CD4-positive, alpha-beta T cell treated with Interleukin-21 for 1 hour (primary cell): ENCODE measurements around the gene PDE6A.
"Not testable (repeated sequence)": the region's sequence is repeated elsewhere in the genome, so short reads cannot be mapped to it uniquely, and the experiment has no call there.

Experiments used
- DNase-seq: peaks from one replicate; pipeline ENCODE4 v3.0.0-alpha.2; 2020

The PDE6A gene

GRCh38 chr5:149858481-149858880 lies 86.1 kb downstream of the PDE6A start:
- not testable (repeated sequence) for DNase-seq

- no peak for DNase-seq
Observed at GRCh38 chr5:149857499-149857898, 87.1 kb downstream of the PDE6A start.

GRCh38 chr5:149855366-149855765 lies 89.2 kb downstream of the PDE6A start:
- DNase-seq: no peak

GRCh38 chr5:149854866-149855265 lies 89.7 kb downstream of the PDE6A start:
- DNase-seq: no peak

GRCh38 chr5:149853701-149854100 lies 90.9 kb downstream of the PDE6A start:
- no peak for DNase-seq

- DNase-seq: no peak
Observed at GRCh38 chr5:149853331-149853648, 91.3 kb downstream of the PDE6A start.

- DNase-seq: peak; percentile 38
Observed at GRCh38 chr5:149852641-149853330, 91.8 kb downstream of the PDE6A start.

GRCh38 chr5:149851211-149851610 lies 93.4 kb downstream of the PDE6A start:
- no peak for DNase-seq

GRCh38 chr5:149849966-149850910 lies 94.4 kb downstream of the PDE6A start:
- DNase-seq: no peak

GRCh38 chr5:149849280-149849965 lies 95.2 kb downstream of the PDE6A start:
- no peak for DNase-seq

- no peak for DNase-seq
Observed at GRCh38 chr5:149847611-149848010, 97.0 kb downstream of the PDE6A start.

GRCh38 chr5:149846021-149846420 lies 98.6 kb downstream of the PDE6A start:
- DNase-seq: no peak

- DNase-seq: no peak
Observed at GRCh38 chr5:149845601-149846000, 99.0 kb downstream of the PDE6A start.

- DNase-seq: no peak
Observed at GRCh38 chr5:149841851-149842793, 102.5 kb downstream of the PDE6A start.

- no peak for DNase-seq
Observed at GRCh38 chr5:149840226-149840825, 104.3 kb downstream of the PDE6A start.

- no peak for DNase-seq
Observed at GRCh38 chr5:149839761-149840160, 104.8 kb downstream of the PDE6A start.

- no peak for DNase-seq
Observed at GRCh38 chr5:149838881-149839739, 105.5 kb downstream of the PDE6A start.

- DNase-seq: no peak
Observed at GRCh38 chr5:149837680-149838269, 106.8 kb downstream of the PDE6A start.

- no peak for DNase-seq
Observed at GRCh38 chr5:149836451-149837139, 108.0 kb downstream of the PDE6A start.
